Gastroesophageal sphincter (tissue), 2 donors: ENCODE measurements around the gene CEP104.

Experiments used
- POLR2A ChIP-seq, 2 donors: fragments of 450-650 bp; IDR thresholded peaks; one replicate each; pipeline ENCODE4 v1.6.1; 2017; ENCODE audit warnings: antibody characterized with exemption in 2 of 2, mild to moderate bottlenecking in 2 of 2, moderate library complexity in 1 of 2
- POLR2AphosphoS5 ChIP-seq: sonication (generic); formaldehyde crosslinking; IDR thresholded peaks from one replicate; pipeline ENCODE4 v1.6.1; 2017; ENCODE audit warnings: antibody characterized with exemption

- TF ChIP-seq POLR2A (IDR thresholded peaks at IDR 0.05) = no peak
- no peak for TF ChIP-seq POLR2AphosphoS5
These were observed 68.1 kb downstream of the CEP104 start for GRCh38 chr1:3788756-3789420.
